Effector CD8-positive, alpha-beta T cell (primary cell): ENCODE measurements around the gene BICD1.
"Not testable (repeated sequence)": the region's sequence is repeated elsewhere in the genome, so short reads cannot be mapped to it uniquely, and the experiment has no call there.

ENCODE experiments used
- DNase-seq: peaks from one replicate; lab custom pipeline; 2025; lab: John Stamatoyannopoulos, UW

The BICD1 gene

GRCh38 chr12:32248441-32249140 is 141.9 kb downstream of the BICD1 start:
- DNase-seq: no peak

DNA sequence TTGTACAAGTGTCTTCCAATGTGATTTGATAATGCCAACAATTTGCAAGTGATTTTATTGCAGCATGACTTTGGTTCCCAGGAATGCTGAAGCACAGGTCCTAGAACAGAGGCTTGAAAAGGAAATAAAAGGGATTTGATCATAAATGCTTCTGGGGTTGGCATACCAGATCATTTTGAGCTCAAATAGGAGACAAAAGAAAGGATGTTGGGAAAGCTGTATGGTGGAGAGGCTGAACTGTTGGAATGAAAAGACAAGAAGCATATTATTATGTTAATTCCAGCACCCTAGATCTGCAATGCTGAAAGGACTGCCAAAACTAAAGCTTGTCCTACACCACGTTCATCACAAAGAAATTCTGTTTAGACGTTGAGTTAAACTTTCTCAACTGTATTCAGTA is 143.1 kb downstream of the BICD1 start:
- DNase-seq: no peak

GRCh38 chr12:32252199-32253073 is 145.8 kb downstream of the BICD1 start:
- no peak for DNase-seq

- DNase-seq: no peak
Measured at GRCh38 chr12:32253154-32253790, 146.6 kb downstream of the BICD1 start.

GRCh38 chr12:32254260-32254956 is 147.8 kb downstream of the BICD1 start:
- no peak for DNase-seq

DNA sequence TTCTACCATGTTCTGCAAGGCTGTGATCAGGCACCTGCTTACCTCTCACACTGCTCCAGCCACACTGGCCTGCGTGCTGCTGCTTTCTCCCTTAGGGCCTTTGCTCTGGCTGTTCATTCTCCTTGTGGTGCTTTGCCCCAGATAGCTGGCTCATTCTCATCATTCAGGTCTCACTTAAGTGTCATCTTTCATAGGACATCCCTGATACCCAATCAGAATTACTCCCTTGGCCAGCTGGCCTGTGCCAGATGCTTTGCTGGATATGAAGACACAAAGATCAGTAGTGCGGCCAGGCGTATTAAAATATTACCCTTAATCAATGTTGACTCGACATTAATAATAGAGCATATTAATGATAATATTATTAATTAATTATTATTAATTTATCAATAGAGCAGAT is 148.9 kb downstream of the BICD1 start:
- no peak for DNase-seq

GRCh38 chr12:32257695-32258496 is 151.2 kb downstream of the BICD1 start:
- DNase-seq: no peak

DNA sequence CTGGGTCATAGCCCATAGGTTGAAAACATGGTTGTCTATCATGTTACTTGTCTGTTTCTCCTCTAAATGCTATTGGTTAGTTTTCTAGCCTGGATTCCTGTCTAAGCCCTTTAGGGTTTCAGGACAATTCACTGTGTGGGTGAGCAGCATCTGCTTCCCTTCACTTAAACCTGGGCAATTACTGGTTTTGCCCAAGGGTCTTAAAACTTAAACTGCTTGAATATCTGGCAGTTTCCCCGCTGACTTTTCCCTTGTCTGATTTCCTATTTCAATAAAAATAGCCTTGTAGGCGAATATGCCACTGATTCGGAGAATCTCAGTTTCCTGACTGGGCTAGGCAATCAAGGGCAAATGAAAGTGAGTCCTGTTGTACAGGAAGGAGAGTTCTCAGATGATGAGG is 154.0 kb downstream of the BICD1 start:
- DNase-seq: no peak

GRCh38 chr12:32261638-32262037 is 155.0 kb downstream of the BICD1 start:
- DNase-seq: no peak

DNA sequence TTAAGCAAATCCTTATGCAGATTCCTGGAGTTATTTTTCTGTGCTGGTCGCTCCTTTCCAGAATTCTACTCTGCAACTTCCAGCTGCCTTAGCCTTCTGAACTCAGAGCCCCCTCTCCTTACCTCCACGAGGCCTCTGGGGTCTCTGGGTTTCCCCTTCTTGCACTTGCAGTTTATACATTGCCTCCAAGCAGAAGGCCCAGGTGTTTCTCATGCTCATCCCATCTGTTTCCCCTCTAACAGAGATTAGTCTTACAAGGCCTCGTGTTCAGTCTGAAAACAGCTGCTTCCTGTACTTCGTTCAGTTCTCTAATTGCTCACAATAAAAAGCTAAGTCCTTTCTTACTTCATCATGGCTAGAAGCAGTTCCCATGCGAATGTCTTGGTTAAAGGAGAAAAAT is 158.3 kb downstream of the BICD1 start:
- no peak for DNase-seq

DNA sequence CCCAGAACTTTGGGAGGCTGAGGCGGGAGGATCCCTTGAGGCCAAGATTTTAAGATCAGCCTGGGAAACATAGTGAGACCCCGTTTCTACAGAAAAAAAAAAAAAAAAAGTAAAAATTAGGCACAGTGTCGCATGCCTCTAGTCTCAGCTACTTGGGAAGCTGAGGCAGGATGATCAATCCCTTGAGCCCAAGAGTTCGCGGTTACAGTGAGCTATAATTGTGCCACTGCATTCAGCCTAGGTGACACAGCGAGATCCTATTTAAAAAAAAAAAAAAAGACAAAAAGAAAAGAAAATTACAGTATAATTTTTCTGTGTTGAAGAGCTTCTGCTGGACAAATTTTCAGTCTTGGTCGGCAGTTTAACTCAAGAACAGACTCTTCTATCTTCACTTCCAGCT is 158.8 kb downstream of the BICD1 start:
- no peak for DNase-seq

DNA sequence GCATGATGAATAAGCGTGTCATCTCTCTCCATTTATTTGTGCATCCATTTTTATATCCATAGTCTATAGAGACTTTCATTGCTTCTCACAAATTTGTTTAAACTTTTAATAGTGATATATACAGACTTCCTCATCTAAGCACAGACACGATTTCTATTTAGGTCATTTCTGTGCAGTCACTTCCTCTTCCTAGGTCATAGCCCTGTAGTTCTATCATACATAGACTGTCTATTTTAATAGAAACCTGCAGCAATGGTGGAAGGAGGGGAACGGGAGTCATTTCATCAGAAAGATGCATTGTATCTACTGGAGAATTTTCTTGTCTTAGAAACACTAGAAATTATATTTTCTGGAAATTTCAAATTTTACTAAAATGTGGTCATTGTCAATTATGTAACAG is 159.3 kb downstream of the BICD1 start:
- no peak for DNase-seq

DNA sequence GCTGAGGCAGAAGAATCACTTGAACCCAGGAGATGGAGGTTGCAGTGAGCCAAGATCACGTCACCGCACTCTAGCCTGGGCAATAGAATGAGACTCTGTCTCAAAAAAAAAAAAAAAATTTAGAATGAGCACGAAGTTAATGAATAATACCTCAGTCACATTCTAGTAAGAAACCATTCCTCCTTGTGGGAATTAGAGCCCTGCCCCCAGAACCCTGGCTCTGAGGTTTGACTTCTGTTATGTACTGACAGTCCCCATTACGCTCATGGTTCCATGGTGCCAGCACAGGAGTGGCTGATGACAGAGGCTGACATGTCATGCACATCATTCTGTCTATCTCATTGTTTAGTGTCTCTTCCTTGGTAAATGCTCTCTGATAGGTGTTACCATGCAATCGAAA is 160.1 kb downstream of the BICD1 start:
- no peak for DNase-seq

DNA sequence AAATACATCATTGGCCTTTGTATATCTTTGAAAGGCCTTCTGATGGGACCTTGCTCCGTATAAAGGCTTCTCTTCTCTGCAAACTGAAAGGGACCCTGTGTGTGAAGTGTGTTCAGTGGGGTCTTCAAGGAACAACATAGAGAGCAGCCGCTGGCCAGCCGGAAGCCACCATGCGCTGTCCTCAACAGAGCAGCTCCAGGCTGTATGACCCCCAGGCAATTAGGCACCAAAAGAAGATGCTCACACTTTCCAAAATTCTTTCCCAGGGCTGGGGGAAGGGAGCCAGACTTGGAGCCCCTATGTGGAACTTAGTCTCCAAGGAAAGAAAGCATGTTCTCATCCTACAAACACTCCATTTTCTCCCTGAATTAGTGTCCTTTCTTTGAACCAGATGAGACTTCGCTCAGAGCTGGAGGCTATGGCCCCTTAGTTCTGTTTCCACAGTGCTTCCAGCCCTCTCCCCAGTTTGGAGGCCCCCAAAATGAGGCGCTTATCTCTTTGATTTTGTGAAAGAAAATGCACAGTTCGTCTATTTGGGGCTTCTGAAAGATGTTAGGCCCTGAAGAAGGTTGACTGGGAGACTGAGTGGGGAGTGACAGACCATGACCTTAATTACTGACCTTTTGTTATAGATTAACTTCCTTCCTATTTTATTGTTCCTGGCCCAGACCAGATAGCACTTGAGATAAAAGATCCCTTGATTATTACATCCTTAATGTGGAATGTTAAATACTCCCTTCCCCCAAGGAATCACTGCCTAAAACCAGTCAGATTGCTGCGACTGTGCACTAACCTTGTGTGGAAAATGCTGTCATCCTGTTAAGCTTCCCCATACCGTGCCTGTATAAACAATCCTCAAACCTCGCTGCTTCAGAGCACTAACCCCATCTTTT is 164.4 kb downstream of the BICD1 start:
- DNase-seq: no peak

DNA sequence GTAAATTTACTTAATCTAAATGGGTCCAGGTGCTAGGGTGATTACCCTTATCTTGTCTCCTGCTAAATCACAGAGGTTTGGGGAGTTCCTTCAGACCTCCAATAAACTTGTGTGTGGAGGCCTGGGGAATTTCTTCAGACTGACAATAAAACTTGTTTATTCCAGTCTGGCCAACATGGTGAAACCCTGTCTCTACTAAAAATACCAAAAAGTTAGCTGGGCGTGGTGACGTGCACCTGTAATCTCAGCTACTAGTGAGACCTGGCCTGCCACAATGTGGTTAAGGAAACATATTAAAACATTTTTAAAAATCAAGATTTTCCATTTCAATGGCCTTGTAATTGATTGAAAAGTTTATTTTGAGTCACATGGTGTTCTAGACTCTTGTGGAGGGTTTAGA is 165.8 kb downstream of the BICD1 start:
- no peak for DNase-seq

DNA sequence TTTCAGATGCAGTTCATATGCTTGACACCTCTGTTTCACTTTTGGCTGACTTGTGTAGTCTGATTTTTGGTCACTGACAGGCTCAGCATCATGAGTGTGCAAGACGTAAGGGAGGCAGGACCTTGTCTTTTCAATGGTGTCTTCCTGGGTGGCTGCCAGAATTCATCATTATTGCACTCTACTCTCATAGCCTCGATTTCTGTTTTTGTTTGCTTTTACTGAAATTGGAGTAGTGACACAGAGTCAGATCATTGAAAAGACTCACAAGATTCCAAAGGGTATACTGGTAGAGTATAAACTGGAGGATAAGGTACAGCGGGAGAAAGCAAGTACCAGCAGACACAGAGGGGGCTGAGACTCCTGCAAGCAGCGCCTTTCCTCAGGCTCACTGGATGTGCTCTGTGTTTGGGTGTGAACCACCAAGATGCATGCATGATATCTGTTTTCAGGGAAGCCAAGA is 166.4 kb downstream of the BICD1 start:
- no peak for DNase-seq

DNA sequence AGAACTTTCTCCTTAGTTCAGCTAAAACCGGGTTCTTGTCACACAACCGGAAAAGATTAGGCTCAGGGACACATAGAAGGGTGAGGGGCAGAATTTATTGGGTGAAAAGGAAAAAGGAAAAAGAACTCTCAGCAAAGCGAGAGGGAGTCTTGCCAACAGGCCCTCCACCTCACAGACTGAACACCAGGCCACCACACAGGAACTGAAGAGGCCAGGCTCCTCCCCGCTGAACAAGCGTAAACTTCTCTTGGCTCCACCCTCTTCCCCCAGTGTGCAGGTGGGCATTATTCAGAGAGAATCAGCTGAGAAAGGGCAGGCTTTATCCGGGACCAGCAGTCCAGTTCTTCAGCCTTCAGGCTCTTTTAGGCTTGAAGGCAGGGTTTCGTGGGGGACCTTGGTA is 167.1 kb downstream of the BICD1 start:
- DNase-seq: peak; percentile 24

DNA sequence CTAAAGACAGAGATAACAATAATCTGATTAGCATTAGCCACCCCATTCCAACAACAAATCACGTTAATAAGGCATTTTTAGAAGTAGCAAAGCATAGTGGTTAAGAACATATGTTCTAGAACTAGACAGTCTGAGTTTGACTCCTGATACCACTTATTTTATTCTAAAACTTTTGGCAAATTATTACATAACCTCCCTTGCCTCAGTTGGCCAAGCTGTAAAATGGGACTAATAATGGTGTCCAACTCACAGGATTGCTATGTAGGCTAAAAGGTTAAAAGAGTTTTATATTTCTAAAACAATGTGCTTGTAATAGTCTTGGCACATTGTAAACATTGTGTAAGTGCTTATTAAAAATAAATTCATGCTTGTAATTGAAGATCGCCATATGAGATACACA is 168.0 kb downstream of the BICD1 start:
- no peak for DNase-seq

- DNase-seq: not testable (repeated sequence)
Measured at GRCh38 chr12:32275520-32275919, 168.9 kb downstream of the BICD1 start.

DNA sequence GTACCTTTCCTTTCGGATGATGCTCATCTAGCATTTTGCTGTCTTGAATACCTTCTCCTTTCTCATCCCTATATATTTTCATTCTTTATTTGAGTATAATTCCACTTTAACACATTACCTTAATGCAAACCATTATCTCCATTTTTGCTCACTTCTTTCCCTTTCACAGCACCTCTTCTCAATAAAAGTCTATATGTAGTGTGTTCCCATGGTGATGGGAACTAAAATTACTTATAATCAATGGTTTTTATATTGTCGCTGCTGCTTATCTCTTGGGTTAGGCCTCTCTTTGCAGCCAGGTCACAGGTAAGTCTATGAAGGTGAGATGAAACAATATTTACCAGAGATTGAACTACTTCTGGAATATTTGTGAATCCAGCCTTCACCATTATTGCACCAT is 171.1 kb downstream of the BICD1 start:
- DNase-seq: no peak
